Glomerular visceral epithelial cell (primary cell): ENCODE data around the gene BTBD16.
A peak's percentile ranks its signal among the peaks of the same experiment; 100 is the strongest.

ENCODE experiments used
- DNase-seq: peaks from one replicate; pipeline ENCODE4 v3.0.0-alpha.2; 2016; ENCODE audit errors: extremely low spot score

BTBD16 gene

DNA sequence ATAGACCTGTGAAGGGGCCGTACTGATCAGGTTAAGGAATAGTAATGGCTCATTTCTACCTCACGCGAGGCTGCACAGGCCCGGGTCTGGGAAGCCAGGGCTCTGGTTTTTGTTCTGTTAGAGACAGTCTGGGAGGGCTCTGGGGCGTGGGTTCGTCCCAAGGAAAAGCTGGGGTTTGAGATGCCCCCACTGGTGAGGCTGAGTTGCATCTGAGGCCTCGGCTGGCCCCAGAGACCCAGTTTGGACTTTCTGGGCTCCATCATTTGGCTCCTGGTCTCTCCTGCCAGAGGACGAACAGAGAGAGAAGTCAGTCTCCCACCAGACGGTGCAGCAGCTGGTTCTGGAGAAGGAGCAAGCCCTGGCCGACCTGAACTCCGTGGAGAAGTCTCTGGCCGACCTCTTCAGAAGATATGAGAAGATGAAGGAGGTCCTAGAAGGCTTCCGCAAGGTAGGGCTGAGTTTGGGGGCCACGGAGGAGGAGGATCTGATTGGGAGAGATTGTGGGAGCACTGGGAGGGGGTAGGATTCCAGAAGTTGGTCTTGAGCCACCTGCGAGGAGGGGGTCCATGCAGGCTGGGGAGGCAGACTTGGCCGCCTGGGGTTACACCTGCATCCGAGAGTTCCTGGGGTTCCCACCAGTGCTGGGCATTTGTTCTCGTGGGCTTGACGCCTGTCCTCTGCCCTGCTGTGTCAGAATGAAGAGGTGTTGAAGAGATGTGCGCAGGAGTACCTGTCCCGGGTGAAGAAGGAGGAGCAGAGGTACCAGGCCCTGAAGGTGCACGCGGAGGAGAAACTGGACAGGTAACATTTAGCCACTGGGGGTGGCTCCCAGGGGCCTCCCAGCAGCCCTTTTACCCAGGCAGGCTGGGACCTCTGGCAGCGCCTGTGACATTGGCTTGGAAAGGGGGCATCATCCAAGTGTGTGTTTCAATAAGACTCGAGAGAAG, 22.5 kb upstream of the BTBD16 start:
- DNase-seq, result no peak

DNA sequence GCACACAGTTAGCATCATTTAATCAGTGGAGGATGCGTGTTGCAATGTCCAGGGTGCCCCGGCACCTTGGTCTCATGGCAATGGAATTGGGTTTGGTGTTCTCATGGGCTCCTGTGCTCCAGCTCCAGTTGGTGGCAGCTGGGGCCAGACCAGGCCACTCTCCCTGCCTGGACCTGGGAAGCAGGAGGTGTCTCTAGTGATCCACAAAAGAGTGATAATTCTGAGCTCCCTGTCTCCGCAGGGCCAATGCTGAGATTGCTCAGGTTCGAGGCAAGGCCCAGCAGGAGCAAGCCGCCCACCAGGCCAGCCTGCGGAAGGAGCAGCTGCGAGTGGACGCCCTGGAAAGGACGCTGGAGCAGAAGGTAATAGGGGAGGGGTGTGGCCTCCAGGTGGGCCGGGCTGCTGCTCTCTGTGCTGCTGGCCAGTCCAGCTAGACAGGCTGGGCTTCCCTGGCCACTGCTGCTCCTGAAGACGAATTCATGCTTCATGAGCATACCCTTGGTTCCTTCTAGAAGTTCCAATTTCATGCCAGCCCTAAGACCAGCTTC, 21.7 kb upstream of the BTBD16 start:
- DNase-seq, result no peak

DNA sequence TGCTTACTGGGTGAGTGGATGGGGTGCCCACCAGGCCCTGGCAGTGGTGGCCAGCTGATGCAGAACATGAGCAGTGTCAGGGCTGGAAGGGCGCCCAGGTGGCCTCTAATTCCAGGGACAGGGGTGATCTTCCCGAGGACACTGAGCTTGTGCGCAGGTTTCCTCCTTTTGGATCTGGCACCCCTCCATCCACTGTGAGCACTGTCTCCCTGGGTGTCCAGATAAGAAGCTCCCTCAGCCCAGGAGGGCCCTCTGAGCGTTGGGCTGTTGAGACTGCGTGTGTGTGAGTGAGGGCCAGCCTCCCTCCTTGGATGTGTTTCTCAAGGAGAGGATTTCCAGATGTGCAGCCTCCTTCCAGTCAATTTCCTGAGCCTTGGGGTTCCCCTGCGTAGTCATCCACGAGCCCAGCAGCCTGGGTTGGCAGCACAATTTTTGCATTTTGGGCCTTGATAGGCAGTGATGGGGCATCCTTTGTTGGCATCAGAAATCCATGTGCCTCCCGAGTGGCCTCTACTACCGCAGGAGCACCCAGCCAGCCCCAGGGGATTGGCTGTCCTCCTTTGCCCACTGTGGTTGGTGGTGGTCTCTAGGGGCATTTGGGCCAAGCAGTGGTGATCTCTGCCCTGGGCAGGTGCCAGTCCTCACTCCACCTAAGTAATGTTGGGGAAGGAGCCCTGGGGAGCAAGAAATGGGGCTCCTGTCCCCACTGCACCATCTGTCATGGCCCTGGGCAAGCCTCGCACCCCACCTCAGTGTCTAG, 20.9 kb upstream of the BTBD16 start:
- DNase-seq, result no peak

DNA sequence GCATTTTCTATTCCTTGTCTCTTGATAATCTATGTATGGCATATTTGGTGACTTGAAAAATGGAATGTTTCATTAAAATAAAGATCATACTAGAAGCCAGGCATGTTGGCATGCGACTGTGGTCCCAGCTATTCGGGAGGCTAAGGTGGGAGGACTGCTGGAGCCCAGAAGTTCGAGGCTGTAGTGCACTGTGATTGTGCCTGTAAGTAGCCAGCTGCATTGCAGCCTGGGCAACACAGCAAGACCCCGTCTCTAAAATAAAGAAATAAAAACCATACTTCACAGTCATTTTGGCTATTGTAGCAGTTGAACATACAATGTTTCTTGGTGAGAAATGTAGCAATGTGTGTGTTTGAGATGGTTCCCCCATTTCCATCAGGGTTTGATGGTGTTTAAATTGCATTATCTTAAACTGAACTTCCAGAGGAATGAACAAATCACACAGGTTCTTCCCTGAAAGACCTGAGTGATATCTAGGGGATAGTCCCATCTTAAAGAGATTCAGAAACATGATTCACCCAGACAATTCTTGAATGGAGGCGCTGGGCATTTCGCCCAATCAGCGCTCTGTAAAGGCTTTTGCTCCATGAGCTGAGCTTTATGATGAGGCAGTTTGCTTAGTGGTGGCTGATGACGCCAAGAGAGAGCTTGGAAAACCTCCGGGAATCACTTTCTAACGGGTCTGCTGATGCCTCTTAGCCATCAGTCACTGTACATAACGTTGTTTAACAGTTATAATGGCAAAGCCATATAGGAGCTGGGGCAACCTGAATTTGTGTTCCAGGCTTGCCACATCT, 19.4 kb upstream of the BTBD16 start:
- no peak for DNase-seq

DNA sequence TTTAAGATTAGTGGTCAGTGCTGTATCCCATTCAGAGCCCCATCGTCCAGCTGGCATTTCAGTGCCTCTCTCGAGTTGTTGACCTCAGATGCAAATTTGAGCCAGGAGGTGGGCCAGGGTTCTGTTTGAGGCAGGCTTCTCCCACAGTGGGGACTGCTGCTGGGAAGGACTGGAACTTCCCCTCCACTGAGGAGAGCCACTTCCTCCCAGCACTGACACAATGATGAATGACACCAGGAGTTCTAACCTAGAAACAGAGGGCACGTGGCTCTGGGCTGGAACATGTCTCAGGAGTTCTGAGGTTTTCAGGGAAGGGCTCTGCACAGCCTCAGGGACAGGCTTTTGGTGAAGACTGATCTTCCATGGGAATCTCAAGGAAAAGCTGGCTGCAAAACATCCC, 18.3 kb upstream of the BTBD16 start:
- peak; percentile 9 for DNase-seq

DNA sequence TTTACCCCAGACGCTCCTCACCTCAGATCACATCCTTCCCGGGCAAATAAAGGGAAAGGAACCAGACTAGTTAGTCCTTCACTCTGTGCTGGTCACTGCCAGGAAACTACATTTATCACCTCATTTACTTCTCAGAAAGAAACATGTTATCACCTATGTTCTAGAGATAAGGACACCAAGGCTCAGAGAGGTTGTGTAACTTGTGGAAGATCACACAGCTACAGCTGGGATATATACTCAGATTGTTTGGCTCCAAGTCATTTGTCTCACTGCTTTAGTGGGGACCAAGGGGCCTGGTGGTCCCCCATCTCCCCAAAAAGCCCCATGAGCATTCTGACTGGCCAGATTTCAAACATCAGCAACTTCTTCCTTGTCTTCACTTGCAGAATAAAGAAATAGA, 17.5 kb upstream of the BTBD16 start:
- no peak for DNase-seq

DNA sequence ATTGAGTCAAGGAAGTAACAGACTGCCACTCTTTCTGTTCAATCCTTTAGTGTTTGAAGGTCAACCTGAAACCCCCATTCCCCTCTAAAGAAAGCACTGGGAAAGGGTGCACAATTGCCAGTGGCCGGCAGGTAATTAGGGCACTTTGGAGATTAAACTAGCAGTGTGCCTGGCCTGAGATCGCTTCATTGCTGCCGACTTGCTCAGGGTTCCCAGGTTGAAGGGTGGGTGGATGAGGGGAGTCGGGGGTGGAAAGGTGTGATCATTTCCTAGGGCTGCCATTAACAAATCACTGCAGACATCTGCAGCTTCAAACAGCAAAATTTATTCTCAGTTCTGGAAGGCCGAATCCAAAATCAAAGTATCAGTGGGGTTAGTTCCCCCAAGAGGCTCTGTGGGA, 16.3 kb upstream of the BTBD16 start:
- no peak for DNase-seq

DNA sequence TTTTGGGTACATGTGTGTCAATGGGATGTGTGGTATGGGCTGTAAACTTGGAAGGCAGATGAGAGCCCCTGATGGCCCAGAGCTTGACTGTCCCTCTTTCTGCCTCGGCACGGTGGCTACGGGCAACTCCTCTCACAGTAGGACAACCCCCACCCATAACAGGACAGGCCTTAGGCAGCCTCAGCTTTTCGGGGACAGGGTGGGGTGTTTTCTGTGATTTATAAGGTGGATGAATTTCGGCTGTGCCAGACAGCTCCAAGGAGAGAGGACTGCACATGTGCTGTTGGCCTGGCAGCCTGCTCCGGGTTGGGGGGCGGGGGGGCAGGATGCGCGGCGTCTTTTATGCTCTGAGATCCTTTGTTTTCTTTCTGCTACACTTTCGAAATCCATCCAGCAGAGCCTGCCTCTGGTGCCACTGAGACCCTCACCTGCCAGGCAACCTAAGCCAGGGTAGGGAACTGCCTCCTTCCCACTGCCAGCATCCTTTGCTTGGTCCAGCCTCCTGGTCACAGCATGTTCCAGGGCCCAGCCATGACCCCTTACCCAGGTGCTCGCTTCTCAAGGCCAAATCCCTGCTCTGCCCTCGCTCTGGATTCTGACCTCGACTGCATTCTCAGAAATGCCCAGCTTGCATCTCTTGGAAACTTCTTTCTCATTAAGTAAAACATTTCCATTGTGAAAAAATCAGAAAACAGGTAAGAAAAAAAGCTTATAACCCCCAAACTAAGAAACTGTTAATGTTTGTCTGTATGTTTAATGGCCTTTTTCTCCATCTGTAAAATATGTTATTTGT, 15.4 kb upstream of the BTBD16 start:
- no peak for DNase-seq

DNA sequence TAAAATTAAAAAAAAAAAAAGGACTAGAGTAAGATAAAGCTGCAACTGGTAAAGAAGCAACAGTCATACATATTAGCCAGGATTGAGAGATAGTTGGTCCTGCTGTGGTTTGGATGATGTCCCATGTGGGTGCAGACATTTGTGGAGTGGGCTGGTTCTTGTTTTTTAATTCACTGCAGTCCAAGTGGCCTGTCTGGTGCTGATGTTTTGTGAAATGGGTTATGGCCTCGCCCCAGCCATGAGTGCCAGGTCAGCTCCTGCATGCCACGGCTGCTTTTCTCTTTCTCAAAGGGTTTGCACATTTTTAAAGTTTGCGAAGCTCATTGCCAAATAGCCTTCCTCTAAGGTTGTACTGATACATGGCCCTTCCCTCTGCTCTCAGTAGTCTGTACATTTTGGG, 14.1 kb upstream of the BTBD16 start:
- DNase-seq, result no peak

DNA sequence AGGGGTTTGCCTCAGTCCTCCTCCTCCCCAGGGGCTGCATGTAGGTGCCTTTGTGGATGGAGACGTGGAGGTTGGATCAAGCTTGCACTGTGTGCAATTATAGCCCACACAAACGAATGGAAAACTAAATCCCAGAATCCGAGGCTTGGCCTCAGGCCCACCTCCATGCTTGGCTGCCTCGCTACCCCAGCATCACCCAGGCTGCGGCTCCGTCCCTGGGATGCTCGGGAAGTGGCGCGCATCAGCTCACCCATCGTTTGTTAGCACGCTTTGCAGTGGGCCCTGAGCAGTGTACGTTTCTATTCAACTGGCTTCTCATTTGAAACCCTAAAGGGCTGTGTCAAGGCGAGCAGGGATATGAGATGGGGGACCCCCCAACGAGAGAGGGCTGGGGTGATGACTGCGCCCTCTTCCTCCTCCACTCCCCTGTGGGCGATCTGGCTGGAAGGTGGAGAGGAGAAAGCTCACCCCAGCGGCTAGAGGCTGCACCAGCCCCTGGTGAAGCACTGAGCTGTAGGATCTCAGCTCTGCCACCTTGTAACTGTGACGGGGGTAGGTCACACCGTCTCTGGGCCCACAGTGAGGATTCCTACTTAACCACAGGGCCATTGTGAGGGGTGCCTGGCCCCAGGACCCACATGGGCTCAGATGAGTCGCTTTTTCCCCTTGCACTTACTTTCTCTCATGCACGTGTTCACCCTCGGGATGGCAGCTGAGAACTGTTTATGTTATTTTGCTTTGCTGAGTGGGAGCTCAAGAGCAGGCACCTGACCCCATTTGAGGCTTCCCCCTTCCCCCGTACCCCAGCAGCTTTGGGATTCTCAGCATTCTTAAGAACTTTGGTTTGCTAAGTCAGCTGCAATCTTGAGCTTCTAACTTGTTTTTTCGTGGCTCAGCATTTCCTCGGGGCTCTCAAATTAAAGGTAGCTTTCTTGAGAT, 12.7 kb upstream of the BTBD16 start:
- peak; percentile 62 for DNase-seq

DNA sequence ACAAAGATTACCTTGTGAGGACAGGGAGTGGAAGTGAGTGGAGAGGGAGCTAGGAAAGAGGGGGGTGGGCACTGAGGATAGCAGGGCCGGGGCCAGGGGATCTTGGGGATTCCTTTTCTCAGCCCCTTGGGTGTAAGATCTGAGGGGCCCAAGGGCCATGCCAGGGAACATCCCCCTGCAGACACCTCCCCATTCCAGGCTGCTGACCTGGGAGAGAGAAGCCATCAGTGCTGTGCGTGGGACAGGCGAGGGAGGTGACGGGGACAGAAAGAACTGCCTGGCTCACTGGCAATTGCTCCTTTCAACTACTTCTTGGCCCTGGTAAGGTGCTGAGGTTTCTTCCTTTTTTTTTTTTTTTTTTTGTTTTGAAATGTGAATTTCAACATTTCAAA, 12.0 kb upstream of the BTBD16 start:
- no peak for DNase-seq

DNA sequence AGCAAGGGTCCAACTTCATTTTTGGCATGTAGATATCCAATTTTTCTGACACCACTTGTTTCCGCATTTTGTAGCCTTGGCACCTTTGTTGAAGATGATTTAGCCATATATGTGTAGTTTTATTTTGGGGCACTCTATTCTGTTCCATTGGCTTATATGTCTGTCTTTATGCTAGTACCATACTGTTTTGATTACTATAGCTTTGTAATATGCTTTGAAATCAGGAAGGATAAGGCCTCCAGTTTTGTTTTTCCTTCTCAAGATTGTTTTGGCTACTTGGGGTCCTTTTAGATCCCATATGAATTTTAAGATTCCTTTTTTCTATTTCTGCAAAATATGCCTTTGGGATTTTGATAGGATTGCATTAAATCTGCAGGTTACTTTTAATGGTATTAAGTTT, 9.5 kb upstream of the BTBD16 start:
- DNase-seq, result no peak

DNA sequence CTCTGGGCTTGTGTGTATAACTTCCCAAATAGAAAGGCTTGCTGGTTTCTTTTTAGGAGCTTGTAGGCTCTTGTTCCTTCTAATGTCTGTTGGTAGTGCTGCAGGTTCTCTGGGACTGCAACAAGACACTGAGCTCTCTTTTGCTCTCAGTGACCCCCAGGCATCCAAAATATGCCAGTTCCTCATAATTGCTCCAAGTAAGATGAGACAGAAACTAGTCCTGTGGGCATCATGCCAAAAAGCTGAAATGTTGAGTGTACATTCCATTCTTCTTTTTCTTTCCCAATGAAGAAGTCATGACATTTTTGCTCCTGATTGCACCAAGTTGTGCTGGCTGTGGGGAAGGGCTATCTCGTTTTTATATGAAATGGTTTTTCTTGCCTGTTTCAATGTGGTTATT, 7.1 kb upstream of the BTBD16 start:
- peak; percentile 89 for DNase-seq

DNA sequence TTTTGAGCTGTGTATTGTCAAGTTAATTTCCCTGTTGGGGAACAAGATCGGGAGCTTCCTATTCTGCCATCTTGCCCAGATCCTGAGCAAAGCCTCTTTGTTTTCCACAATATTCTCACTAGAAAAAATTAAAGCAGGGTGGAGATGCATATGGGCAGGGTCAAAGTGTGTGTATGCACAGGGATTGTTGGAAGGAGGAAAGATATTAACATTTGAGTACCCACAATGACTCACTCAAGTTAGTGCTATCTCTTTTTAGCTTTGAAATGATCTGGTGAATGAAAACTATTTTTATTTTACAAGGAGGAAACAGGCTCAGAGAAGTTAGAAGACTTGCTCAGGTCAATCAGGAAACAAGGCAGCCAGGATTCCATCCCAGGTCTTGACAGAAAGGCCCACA, 6.7 kb upstream of the BTBD16 start:
- peak; percentile 33 for DNase-seq

DNA sequence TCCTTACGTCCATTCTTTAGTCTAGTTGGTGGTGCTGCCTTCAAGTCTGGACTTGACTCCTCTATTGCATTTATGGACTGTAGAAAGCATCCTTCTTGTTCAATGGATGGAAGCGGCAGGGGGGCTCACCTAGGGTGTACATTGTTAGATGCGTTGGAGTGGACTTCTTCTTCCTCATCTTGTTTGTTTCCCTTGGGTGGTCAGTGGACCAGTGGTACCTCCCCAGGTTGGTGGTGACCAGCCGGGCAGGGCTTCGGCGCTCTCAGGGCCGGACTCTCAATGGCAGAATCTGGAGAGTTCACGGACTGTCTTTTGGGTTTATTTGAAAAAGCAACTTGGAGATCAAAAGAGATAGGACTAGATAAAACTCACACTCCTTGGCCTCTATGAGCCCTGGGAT, 6.2 kb upstream of the BTBD16 start:
- no peak for DNase-seq

DNA sequence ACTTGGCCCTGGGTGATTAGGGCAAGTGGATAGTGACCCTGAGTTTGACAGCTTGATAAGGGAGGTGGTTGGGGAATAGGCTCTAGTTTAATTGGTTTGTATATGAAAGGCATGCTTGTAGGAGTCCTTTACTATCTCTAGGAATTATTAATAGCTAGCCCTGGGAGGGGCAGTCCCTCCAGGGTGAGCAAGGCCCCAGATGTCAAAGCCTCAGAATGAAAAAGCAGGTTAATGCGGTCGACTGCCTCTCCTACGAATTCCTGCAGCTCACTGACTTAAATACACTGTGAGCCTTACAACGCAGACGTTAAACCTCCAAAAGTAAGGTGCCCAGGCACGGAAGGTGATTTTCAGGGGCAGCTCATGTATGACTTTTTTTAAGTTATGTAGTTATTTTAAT, 5.2 kb upstream of the BTBD16 start:
- DNase-seq, result peak; percentile 88

DNA sequence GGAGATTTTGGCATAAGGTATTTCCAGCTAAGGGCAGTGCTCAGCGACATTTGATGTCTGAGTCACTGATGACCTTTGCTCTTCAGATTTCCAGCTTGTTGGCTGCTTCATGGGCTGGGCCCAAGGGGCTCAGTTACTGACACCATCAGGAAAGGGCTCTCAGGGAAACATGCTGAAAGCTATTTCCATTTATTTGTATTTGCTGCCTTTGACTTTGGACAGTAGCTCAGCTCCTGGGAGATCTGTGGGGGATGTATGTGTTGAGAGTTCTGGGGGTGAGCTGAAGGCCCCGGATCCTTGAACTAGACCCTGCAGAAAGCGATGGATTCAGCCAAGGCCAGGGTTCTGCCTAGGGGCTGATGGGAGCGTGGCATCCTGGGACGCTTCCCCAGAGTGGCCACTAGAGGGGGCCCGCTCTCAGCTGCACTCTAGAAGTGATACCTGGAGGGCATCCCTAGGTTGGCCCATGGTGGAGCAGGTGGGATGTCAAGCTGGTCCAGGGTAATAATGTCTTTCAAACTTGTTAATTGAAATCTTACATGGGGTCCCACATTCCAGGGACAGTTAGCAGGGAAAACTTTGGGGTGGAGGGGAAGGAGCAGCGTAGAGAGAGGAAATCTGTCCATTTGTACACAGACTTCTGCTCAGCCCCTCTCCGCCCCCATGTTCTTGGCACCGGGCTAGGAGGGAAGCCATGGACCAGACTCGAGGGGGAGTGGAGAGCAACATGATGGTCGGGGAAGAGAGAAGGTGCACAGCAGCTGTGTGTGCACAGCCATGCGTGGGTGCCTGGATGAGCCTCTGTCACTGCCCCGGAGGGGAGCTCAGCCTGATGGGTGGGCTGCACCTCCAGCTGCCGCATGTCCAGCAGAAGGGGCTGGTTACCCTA, 3.0 kb upstream of the BTBD16 start:
- peak; percentile 55 for DNase-seq

DNA sequence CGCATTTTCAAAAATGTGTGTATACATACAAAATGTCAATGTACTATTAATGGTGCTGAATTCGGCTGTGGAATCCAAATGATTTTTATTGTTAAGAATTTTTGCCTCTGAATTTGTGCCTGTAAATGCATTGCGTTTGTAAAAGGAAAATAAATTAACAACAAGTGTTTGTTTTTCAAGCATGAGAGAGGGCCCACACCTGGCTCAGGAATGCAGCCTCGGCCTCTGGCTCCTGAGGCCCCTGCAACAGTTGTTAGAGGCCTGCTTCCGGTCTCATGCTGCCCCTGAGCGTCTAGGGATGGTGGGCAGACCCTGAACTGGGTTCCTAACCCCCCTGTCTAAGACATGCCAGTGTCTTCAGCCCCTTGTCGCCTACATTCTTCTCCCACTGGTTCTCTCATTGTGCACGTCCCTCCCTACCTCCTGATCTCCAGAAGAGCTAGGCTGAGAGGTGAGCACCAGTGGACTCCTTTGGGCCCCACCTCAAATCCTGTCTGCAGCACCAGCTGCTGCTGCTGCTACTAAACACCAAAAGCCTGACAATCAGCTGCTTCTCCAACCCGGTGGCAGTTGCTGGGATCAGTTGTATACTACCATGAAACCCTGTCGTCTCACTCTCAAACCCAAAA, 1.9 kb upstream of the BTBD16 start:
- no peak for DNase-seq
